ENCODE measurements around the gene ADGRV1. TPM values are rescaled to one million over a fixed set of nuclear protein-coding genes. Genes with fewer than 3 reads are reported as not detected.

The ADGRV1 gene
- total RNA-seq, 1 experiment from 2014 or later, result 64.8 TPM

DNA sequence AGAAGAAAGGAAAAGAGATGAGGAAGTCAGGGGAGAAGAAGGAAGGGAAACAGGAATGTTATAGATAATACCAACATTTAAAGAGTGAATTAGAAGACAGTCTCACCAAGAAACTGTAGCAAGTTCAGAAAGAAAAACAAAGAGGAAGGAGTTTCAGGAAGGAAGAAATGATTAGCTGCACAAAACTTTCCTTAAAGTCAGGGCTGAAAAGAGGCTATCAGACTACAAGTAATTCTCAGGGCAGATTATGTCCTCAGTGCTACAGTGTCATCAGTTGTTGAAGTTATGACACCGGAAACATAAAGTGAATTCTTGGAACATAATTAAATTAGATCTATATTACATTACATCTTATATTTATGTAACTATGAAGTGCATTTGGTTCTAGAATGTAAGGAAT lies 597.6 kb downstream of the ADGRV1 start:
- Histone ChIP-seq H2BK120ac (ENCODE audit: low read depth, low read length, poor library complexity, severe bottlenecking) (no peak overlapping the region), H4K5ac (ENCODE audit: insufficient read length, low read depth, low read length) (no peak overlapping the region), H4K20me1 (ENCODE audit: control insufficient read depth, insufficient read depth, insufficient read length) (no peaks in the 10 kb centered on the region), H3K79me2 (ENCODE audit: insufficient read depth, low read length) (no peaks in the 10 kb centered on the region), H3K14ac (ENCODE audit: insufficient read depth, low read length) (no peak overlapping the region), H3K79me1 (ENCODE audit: insufficient read depth, low read depth, low read length, poor library complexity, severe bottlenecking) (no peaks in the 10 kb centered on the region), H4K8ac (replicated peaks; ENCODE audit: insufficient read length, low read depth, low read length) (no peak overlapping the region), H3K18ac (ENCODE audit: insufficient read length, low read depth, low read length) (no peak overlapping the region), H3K27ac (ENCODE audit: insufficient read length, low read depth, low read length) (no peak overlapping the region), H2BK15ac (ENCODE audit: low read depth, low read length) (no peak overlapping the region), H2AFZ (ENCODE audit: low read length) (no peak overlapping the region), H3K23ac (ENCODE audit: insufficient read length, low read depth, low read length) (no peak overlapping the region), H3K4me1 (ENCODE audit: insufficient read depth, low read length) (peaks cover 5% of the 10 kb centered on the region; the same call in 1 of the 2 replicates), H2AK5ac (ENCODE audit: insufficient read length, low read length) (no peak overlapping the region), H3K9ac (ENCODE audit: extremely low read depth, insufficient read length, low read length) (no peak overlapping the region), H3K9me3 (ENCODE audit: control insufficient read depth, low read depth, low read length) (no peaks in the 10 kb centered on the region), H2BK20ac (ENCODE audit: low read depth, low read length, poor library complexity, severe bottlenecking) (no peak overlapping the region), H3K27me3 (ENCODE audit: insufficient read depth, low read length) (no peaks in the 10 kb centered on the region), H4K91ac (ENCODE audit: insufficient read length, low read depth, low read length) (no peak overlapping the region), H2BK5ac (ENCODE audit: insufficient read length, low read length) (no peak overlapping the region), H3K56ac (ENCODE audit: insufficient read length, low read depth, low read length) (no peak overlapping the region), H3K4ac (ENCODE audit: low read depth, low read length) (no peak overlapping the region), H3K23me2 (ENCODE audit: insufficient read length, low read depth, low read length, poor library complexity, severe bottlenecking) (no peaks in the 10 kb centered on the region), H3T11ph (ENCODE audit: low read length) (no peak overlapping the region), H3K4me2 (ENCODE audit: insufficient read depth, insufficient read length, low read length) (no peak overlapping the region), H2BK12ac (ENCODE audit: insufficient read length, low read depth, low read length) (no peak overlapping the region)
- peaks cover 4 to 12% (median 10%) of the 10 kb centered on the region in 3 experiments; a peak in 5 of 7 replicates for H3K36me3 Mint-ChIP-seq (ENCODE audit: insufficient read depth in 1 of 3, low read depth in 3 of 3)
- TF ChIP-seq, protein P1, sequence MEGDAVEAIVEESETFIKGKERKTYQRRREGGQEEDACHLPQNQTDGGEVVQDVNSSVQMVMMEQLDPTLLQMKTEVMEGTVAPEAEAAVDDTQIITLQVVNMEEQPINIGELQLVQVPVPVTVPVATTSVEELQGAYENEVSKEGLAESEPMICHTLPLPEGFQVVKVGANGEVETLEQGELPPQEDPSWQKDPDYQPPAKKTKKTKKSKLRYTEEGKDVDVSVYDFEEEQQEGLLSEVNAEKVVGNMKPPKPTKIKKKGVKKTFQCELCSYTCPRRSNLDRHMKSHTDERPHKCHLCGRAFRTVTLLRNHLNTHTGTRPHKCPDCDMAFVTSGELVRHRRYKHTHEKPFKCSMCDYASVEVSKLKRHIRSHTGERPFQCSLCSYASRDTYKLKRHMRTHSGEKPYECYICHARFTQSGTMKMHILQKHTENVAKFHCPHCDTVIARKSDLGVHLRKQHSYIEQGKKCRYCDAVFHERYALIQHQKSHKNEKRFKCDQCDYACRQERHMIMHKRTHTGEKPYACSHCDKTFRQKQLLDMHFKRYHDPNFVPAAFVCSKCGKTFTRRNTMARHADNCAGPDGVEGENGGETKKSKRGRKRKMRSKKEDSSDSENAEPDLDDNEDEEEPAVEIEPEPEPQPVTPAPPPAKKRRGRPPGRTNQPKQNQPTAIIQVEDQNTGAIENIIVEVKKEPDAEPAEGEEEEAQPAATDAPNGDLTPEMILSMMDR (conservative IDR thresholded peaks at IDR 0.05), result no peak
- no CpG with 5 or more reads among the region's 1 CpG for WGBS (ENCODE audit: extremely low coverage, insufficient read length, low lambda C conversion rate)
- peaks cover 11 to 16% of the 10 kb centered on the region in 2 experiments for H3K4me1 Mint-ChIP-seq
- no peak overlapping the region for H3K4me3 Mint-ChIP-seq
- no peaks in the 10 kb centered on the region for H3K27me3 Mint-ChIP-seq (ENCODE audit: low read depth)
- H3K27ac Mint-ChIP-seq, result peak overlapping the region in 1 of 3 experiments; percentile 1; a peak in 2 of 7 replicates
- H3K9me3 Mint-ChIP-seq, result no peaks in the 10 kb centered on the region
- DNase-seq, result no peak

Data from H9 (cell line).